Mammary epithelial cell (primary cell): ENCODE data around the gene PRAMEF1.

ENCODE experiments used
- EZH2 ChIP-seq: IDR thresholded peaks from 2 replicates; pipeline ENCODE4 v1.6.1; 2012; ENCODE audit warnings: low read length, inconsistent platforms, borderline replicate concordance
- TF ChIP-seq, protein P1 (sequence below), 2 donors: IDR thresholded peaks in 1 of 2; conservative IDR thresholded peaks in 1 of 2; 2 replicates each; pipeline ENCODE4 v1.5.1; 2011 to 2012; ENCODE audit warnings: inconsistent platforms in 2 of 2, low read length in 2 of 2, mild to moderate bottlenecking in 2 of 2, control low read depth in 1 of 2, low read depth in 1 of 2; ENCODE audit not compliant: insufficient read depth in 1 of 2; ENCODE audit errors: extremely low read depth in 1 of 2

GRCh38 chr1:12809933-12810332 lies 18.7 kb downstream of the PRAMEF1 start:
- TF ChIP-seq, protein P1, sequence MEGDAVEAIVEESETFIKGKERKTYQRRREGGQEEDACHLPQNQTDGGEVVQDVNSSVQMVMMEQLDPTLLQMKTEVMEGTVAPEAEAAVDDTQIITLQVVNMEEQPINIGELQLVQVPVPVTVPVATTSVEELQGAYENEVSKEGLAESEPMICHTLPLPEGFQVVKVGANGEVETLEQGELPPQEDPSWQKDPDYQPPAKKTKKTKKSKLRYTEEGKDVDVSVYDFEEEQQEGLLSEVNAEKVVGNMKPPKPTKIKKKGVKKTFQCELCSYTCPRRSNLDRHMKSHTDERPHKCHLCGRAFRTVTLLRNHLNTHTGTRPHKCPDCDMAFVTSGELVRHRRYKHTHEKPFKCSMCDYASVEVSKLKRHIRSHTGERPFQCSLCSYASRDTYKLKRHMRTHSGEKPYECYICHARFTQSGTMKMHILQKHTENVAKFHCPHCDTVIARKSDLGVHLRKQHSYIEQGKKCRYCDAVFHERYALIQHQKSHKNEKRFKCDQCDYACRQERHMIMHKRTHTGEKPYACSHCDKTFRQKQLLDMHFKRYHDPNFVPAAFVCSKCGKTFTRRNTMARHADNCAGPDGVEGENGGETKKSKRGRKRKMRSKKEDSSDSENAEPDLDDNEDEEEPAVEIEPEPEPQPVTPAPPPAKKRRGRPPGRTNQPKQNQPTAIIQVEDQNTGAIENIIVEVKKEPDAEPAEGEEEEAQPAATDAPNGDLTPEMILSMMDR (conservative IDR thresholded peaks at IDR 0.05 in 1 of 2, IDR thresholded peaks at IDR 0.05 in 1 of 2; ENCODE audit: extremely low read depth in 1 of 2, insufficient read depth in 1 of 2, low read depth in 1 of 2, low read length in 2 of 2) = no peak
- no peak for TF ChIP-seq EZH2
